C4-2B (cell line): ENCODE results near the gene TMEM17.

ENCODE experiments used
- CTCF ChIP-seq: fragments of 450-650 bp; conservative IDR thresholded peaks from 2 replicates; pipeline ENCODE4 v1.5.1; 2017; ENCODE audit warnings: mild to moderate bottlenecking
- ZFX ChIP-seq: fragments of 450-650 bp; IDR thresholded peaks from 2 replicates; pipeline ENCODE4 v1.6.1; 2017

GRCh38 chr2:62495761-62496160, 10.2 kb downstream of the TMEM17 start:
- TF ChIP-seq CTCF: no peak
- TF ChIP-seq ZFX: no peak
